Kidney glomerular epithelial cell (primary cell): ENCODE data around the gene ARL6IP4.

Source experiments
- DNase-seq: peaks from one replicate; lab custom pipeline; 2025; lab: John Stamatoyannopoulos, UW

ARL6IP4 gene

GRCh38 chr12:122978507-122978955 lies 1.9 kb upstream of the ARL6IP4 start:
- DNase-seq = no peak

GRCh38 chr12:122979001-122979907 lies 1.2 kb upstream of the ARL6IP4 start:
- DNase-seq = no peak

- no peak for DNase-seq
Observed at GRCh38 chr12:122979908-122980182, 636 bp upstream of the ARL6IP4 start.

- no peak for DNase-seq
Observed at GRCh38 chr12:122981036-122981471, 573 bp downstream of the ARL6IP4 start.

- no peak for DNase-seq
Observed at GRCh38 chr12:122981587-122982476, 1.4 kb downstream of the ARL6IP4 start.

- no peak for DNase-seq
Observed at GRCh38 chr12:122982477-122982815, 2.0 kb downstream of the ARL6IP4 start.

- DNase-seq = no peak
Observed at GRCh38 chr12:122982963-122983788, 2.7 kb downstream of the ARL6IP4 start.

- DNase-seq = no peak
Observed at GRCh38 chr12:122983789-122984515, 3.5 kb downstream of the ARL6IP4 start.

GRCh38 chr12:122984612-122985337 lies 4.3 kb downstream of the ARL6IP4 start:
- DNase-seq = no peak

GRCh38 chr12:122985338-122986257 lies 5.1 kb downstream of the ARL6IP4 start:
- no peak for DNase-seq

- no peak for DNase-seq
Observed at GRCh38 chr12:122986258-122986871, 5.9 kb downstream of the ARL6IP4 start.

GRCh38 chr12:122987086-122987951 lies 6.8 kb downstream of the ARL6IP4 start:
- no peak for DNase-seq

GRCh38 chr12:122988036-122988435 lies 7.6 kb downstream of the ARL6IP4 start:
- no peak for DNase-seq

- no peak for DNase-seq
Observed at GRCh38 chr12:122988612-122989212, 8.2 kb downstream of the ARL6IP4 start.

- no peak for DNase-seq
Observed at GRCh38 chr12:122989225-122989839, 8.9 kb downstream of the ARL6IP4 start.

- DNase-seq = no peak
Observed at GRCh38 chr12:122989874-122990419, 9.5 kb downstream of the ARL6IP4 start.

GRCh38 chr12:122990561-122990960 lies 10.1 kb downstream of the ARL6IP4 start:
- no peak for DNase-seq
